ENCODE data around the gene CSTA. TPM values are rescaled to one million over a fixed set of nuclear protein-coding genes. Genes with fewer than 3 reads are reported as not detected.
A peak's percentile ranks its signal among the peaks of the same experiment; 100 is the strongest.

CSTA gene
- total and polyA plus RNA-seq, 2 of the 13 experiments (the other 11 are each of a cell fraction or from before 2014, with no cell fraction given): 3.9 to 11.0 TPM

DNA sequence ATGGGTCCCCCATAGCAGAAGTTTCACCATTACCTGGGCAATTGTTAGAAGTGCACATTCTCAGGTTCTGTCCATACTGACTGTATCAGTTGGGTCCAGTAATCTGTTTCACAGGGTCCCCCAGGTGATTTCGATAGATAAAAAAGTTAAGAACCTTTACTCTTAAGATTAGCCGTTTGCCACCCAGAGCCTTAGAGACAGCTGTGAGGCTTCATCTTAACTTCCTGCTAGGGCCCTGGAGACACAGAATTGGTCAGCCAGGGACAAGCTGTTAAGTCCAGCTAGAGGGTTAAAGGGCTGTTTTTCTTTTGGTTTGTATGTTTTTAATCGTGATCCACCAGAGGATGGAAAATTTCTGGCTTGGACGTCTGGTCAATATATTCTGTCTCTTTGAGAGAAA lies 65.6 kb downstream of the CSTA start:
- peaks cover 81% of the 10 kb centered on the region for H3K79me2 ChIP-seq (ENCODE audit: insufficient read depth, low read length)
- ChIA-PET POLR2A (interaction anchor here (2.7 to 4.1 kb wide), 2 partner anchors 7 to 25 kb away, joined by 32 to 67 read pairs; partner anchors contain the start of genes FAM162A, MIX23 and WDR5B), CTCF (ENCODE audit: low intra/inter-chr PET ratio, low total read pairs) (no interaction called here)
- no peak for DNase-seq (ENCODE audit: low spot score)
- no peak for ATAC-seq
- no peaks in the 10 kb centered on the region for H3K27me3 ChIP-seq (ENCODE audit: control insufficient read depth in 1 of 2, insufficient read depth in 2 of 2, low read length in 2 of 2)
- FAIRE-seq: no peak
- H3K4me2 ChIP-seq (ENCODE audit: low read depth, low read length): peak overlapping the region; percentile 25; the same call in 1 of the 2 replicates
- H3K4me1 ChIP-seq (ENCODE audit: insufficient read depth, low read length): peaks cover 88% of the 10 kb centered on the region
- 60% methylated on average over 4 of the region's 4 CpGs for WGBS (ENCODE audit: low lambda C conversion rate)
- 0 out of 2 replicates have a peak, but pooled peaks cover 7% of the 10 kb centered on the region for H4K20me1 ChIP-seq (ENCODE audit: insufficient read depth, low read length)
- no TSS peak for BruUV-seq (replicated peaks)
- H3K9me3 ChIP-seq (ENCODE audit: low read length): no peaks in the 10 kb centered on the region
- in situ Hi-C loops (cut with HindIII; ENCODE audit: extremely low pct_ligation_motif_present, low pct_unique_long_range_greater_than_20kb) (loop anchor here (5.0 kb wide), 1 partner anchor 287 kb away; no protein-coding TSS in a partner anchor), intact Hi-C loops (cut with micrococcal nuclease; ENCODE audit: unreplicated experiment) (no loop called here)
- H3K4me3 ChIP-seq (replicated peaks in 1 of 3; ENCODE audit: insufficient read depth in 1 of 3, low read depth in 2 of 3, low read length in 3 of 3): no peak overlapping the region; a peak in 1 of 6 replicates
- peaks cover 0 to 11% of the 10 kb centered on the region in 2 experiments; a peak in 2 of 5 replicates for H3K36me3 ChIP-seq (replicated peaks in 1 of 2; ENCODE audit: control insufficient read depth in 1 of 2, insufficient read depth in 2 of 2, low read length in 2 of 2)
- H2AFZ ChIP-seq (ENCODE audit: low read length): no peak overlapping the region
- 0 out of 2 replicates have a peak overlapping the region, but pooled peaks have one; percentile 5 for H3K9ac ChIP-seq (ENCODE audit: insufficient read depth, low read depth, low read length)
- H3K27ac ChIP-seq (ENCODE audit: extremely low read length, insufficient read depth, low read length): peak overlapping the region; percentile 72
- no peak for TF ChIP-seq ZNF891 (CRISPR knock-in tag; IDR thresholded peaks at IDR 0.05)
- no peak for TF ChIP-seq MEF2D (CRISPR knock-in tag; IDR thresholded peaks at IDR 0.05)
- no peak for TF ChIP-seq RELA (CRISPR knock-in tag; IDR thresholded peaks at IDR 0.05)
- TF ChIP-seq ATAD3A (CRISPR knock-in tag; IDR thresholded peaks at IDR 0.05): no peak
- TF ChIP-seq, protein P1, sequence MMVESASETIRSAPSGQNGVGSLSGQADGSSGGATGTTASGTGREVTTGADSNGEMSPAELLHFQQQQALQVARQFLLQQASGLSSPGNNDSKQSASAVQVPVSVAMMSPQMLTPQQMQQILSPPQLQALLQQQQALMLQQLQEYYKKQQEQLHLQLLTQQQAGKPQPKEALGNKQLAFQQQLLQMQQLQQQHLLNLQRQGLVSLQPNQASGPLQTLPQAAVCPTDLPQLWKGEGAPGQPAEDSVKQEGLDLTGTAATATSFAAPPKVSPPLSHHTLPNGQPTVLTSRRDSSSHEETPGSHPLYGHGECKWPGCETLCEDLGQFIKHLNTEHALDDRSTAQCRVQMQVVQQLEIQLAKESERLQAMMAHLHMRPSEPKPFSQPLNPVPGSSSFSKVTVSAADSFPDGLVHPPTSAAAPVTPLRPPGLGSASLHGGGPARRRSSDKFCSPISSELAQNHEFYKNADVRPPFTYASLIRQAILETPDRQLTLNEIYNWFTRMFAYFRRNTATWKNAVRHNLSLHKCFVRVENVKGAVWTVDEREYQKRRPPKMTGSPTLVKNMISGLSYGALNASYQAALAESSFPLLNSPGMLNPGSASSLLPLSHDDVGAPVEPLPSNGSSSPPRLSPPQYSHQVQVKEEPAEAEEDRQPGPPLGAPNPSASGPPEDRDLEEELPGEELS (CRISPR knock-in tag; IDR thresholded peaks at IDR 0.05): no peak
- no peak for TF ChIP-seq ZNF598 (CRISPR knock-in tag; IDR thresholded peaks at IDR 0.05; ENCODE audit: borderline replicate concordance)
- TF ChIP-seq, protein P2, sequence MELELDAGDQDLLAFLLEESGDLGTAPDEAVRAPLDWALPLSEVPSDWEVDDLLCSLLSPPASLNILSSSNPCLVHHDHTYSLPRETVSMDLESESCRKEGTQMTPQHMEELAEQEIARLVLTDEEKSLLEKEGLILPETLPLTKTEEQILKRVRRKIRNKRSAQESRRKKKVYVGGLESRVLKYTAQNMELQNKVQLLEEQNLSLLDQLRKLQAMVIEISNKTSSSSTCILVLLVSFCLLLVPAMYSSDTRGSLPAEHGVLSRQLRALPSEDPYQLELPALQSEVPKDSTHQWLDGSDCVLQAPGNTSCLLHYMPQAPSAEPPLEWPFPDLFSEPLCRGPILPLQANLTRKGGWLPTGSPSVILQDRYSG (CRISPR knock-in tag; IDR thresholded peaks at IDR 0.05): no peak
- TF ChIP-seq, protein P3, sequence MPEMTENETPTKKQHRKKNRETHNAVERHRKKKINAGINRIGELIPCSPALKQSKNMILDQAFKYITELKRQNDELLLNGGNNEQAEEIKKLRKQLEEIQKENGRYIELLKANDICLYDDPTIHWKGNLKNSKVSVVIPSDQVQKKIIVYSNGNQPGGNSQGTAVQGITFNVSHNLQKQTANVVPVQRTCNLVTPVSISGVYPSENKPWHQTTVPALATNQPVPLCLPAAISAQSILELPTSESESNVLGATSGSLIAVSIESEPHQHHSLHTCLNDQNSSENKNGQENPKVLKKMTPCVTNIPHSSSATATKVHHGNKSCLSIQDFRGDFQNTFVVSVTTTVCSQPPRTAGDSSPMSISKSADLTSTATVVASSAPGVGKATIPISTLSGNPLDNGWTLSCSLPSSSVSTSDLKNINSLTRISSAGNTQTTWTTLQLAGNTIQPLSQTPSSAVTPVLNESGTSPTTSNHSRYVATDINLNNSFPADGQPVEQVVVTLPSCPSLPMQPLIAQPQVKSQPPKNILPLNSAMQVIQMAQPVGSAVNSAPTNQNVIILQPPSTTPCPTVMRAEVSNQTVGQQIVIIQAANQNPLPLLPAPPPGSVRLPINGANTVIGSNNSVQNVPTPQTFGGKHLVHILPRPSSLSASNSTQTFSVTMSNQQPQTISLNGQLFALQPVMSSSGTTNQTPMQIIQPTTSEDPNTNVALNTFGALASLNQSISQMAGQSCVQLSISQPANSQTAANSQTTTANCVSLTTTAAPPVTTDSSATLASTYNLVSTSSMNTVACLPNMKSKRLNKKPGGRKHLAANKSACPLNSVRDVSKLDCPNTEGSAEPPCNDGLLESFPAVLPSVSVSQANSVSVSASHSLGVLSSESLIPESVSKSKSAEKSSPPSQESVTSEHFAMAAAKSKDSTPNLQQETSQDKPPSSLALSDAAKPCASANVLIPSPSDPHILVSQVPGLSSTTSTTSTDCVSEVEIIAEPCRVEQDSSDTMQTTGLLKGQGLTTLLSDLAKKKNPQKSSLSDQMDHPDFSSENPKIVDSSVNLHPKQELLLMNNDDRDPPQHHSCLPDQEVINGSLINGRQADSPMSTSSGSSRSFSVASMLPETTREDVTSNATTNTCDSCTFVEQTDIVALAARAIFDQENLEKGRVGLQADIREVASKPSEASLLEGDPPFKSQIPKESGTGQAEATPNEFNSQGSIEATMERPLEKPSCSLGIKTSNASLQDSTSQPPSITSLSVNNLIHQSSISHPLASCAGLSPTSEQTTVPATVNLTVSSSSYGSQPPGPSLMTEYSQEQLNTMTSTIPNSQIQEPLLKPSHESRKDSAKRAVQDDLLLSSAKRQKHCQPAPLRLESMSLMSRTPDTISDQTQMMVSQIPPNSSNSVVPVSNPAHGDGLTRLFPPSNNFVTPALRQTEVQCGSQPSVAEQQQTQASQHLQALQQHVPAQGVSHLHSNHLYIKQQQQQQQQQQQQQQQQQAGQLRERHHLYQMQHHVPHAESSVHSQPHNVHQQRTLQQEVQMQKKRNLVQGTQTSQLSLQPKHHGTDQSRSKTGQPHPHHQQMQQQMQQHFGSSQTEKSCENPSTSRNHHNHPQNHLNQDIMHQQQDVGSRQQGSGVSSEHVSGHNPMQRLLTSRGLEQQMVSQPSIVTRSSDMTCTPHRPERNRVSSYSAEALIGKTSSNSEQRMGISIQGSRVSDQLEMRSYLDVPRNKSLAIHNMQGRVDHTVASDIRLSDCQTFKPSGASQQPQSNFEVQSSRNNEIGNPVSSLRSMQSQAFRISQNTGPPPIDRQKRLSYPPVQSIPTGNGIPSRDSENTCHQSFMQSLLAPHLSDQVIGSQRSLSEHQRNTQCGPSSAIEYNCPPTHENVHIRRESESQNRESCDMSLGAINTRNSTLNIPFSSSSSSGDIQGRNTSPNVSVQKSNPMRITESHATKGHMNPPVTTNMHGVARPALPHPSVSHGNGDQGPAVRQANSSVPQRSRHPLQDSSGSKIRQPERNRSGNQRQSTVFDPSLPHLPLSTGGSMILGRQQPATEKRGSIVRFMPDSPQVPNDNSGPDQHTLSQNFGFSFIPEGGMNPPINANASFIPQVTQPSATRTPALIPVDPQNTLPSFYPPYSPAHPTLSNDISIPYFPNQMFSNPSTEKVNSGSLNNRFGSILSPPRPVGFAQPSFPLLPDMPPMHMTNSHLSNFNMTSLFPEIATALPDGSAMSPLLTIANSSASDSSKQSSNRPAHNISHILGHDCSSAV (CRISPR knock-in tag; IDR thresholded peaks at IDR 0.05; ENCODE audit: borderline replicate concordance): no peak
- TF ChIP-seq TSC22D2 (CRISPR knock-in tag; IDR thresholded peaks at IDR 0.05; ENCODE audit: borderline replicate concordance): no peak
- TF ChIP-seq ZNF496 (CRISPR knock-in tag; IDR thresholded peaks at IDR 0.05; ENCODE audit: insufficient replicate concordance): no peak
- TF ChIP-seq, protein P4, sequence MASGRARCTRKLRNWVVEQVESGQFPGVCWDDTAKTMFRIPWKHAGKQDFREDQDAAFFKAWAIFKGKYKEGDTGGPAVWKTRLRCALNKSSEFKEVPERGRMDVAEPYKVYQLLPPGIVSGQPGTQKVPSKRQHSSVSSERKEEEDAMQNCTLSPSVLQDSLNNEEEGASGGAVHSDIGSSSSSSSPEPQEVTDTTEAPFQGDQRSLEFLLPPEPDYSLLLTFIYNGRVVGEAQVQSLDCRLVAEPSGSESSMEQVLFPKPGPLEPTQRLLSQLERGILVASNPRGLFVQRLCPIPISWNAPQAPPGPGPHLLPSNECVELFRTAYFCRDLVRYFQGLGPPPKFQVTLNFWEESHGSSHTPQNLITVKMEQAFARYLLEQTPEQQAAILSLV (CRISPR knock-in tag; IDR thresholded peaks at IDR 0.05; ENCODE audit: borderline replicate concordance): no peak

All from HepG2 (cell line).